Transverse colon (tissue), 4 donors: ENCODE results near the gene WDR7.

Experiments
- CTCF ChIP-seq, 5 experiments: fragments of 200-600 bp in 3 of 5; fragments of 450-650 bp in 2 of 5; sonication (generic) in 3 of 5; IDR thresholded peaks; 1 replicate in 2 of 5; 2 replicates in 3 of 5; pipeline ENCODE4 v1.5.1; 2016 to 2017; ENCODE audit warnings: antibody characterized with exemption in 5 of 5, inconsistent platforms in 3 of 5, mild to moderate bottlenecking in 2 of 5, moderate library complexity in 1 of 5
- EP300 ChIP-seq: sonication (generic); formaldehyde crosslinking; IDR thresholded peaks from one replicate; pipeline ENCODE4 v1.6.1; 2017; ENCODE audit warnings: antibody characterized with exemption, low read depth
- POLR2A ChIP-seq: fragments of 450-650 bp; IDR thresholded peaks from one replicate; pipeline ENCODE4 v1.6.1; 2016; ENCODE audit warnings: antibody characterized with exemption, mild to moderate bottlenecking, moderate library complexity
- POLR2AphosphoS5 ChIP-seq, 3 donors: sonication (generic); formaldehyde crosslinking; IDR thresholded peaks; one replicate each; pipeline ENCODE4 v1.6.1; 2016; ENCODE audit warnings: antibody characterized with exemption in 3 of 3

DNA sequence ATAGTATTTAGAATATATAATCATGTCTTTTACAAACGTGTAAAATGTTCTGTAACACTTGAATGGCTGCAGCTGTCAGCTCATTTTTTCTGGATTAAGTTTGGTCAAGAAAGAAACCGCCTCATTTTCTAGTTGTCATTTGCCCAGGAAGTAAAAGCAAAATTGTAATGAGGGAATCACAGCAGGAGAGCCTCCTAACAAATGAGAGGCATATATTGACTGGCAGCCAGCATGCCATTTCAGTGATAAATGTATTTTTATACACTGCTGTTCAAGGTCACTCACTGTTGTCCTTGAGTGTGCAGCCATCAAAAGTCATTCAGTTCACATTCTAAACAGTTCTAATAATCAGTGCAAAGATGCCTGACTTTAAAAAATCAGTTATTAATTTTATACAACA, 351.5 kb downstream of the WDR7 start:
- TF ChIP-seq POLR2A (no peak), CTCF (IDR thresholded peaks at IDR 0.05) (no peak), POLR2AphosphoS5 (IDR thresholded peaks at IDR 0.05) (no peak), EP300 (no peak)
